Stimulated activated memory B cell treated with anti-CD40 and anti-IgM and Interleukin-4, amounts not matched to agents 10 μg/mL and 1 μg/mL and 100 μg/mL, for 72 hours (primary cell): ENCODE data around the gene ANKRD23.
"Not testable (repeated sequence)": the region's sequence is repeated elsewhere in the genome, so short reads cannot be mapped to it uniquely, and the experiment has no call there.

ENCODE experiments used
- ATAC-seq: fragments of 150-1000 bp; cut with Tn5 transposase; 2 replicates; pipeline ENCODE4 v1.10.0; 2021
- H3K27ac Mint-ChIP-seq: one replicate; pipeline ENCODE4 v1.8.0; 2022; ENCODE audit warnings: mild to moderate bottlenecking, mixed read lengths
- H3K27me3 Mint-ChIP-seq: one replicate; pipeline ENCODE4 v1.8.0; 2022; ENCODE audit warnings: mixed read lengths
- H3K36me3 Mint-ChIP-seq: one replicate; pipeline ENCODE4 v1.8.0; 2022; ENCODE audit warnings: mixed read lengths
- H3K4me1 Mint-ChIP-seq: one replicate; pipeline ENCODE4 v1.8.0; 2022; ENCODE audit warnings: mixed read lengths
- H3K4me3 Mint-ChIP-seq: one replicate; pipeline ENCODE4 v1.8.0; 2022; ENCODE audit warnings: mild to moderate bottlenecking, moderate library complexity, mixed read lengths
- H3K9me3 Mint-ChIP-seq: one replicate; pipeline ENCODE4 v1.8.0; 2022; ENCODE audit warnings: mixed read lengths

The ANKRD23 gene

GRCh38 chr2:96869822-96870625, 26.2 kb upstream of the ANKRD23 start, which contains the start of gene SEMA4C:
SEMA4C (minus strand) TSS chr2:96870080; CDS start chr2:96867886, 2,194 bp downstream.
- Mint-ChIP-seq H3K27me3 (peaks cover 26% of the 10 kb centered on the region), H3K4me3 (peak within 1 kb of the TSS; percentile 80), H3K36me3 (peaks cover 22% of the 10 kb centered on the region), H3K27ac (peak within 1 kb of the TSS; percentile 68), H3K9me3 (no peaks in the 10 kb centered on the region), H3K4me1 (peaks cover 56% of the 10 kb centered on the region)
- ATAC-seq: peak; percentile 25

DNA sequence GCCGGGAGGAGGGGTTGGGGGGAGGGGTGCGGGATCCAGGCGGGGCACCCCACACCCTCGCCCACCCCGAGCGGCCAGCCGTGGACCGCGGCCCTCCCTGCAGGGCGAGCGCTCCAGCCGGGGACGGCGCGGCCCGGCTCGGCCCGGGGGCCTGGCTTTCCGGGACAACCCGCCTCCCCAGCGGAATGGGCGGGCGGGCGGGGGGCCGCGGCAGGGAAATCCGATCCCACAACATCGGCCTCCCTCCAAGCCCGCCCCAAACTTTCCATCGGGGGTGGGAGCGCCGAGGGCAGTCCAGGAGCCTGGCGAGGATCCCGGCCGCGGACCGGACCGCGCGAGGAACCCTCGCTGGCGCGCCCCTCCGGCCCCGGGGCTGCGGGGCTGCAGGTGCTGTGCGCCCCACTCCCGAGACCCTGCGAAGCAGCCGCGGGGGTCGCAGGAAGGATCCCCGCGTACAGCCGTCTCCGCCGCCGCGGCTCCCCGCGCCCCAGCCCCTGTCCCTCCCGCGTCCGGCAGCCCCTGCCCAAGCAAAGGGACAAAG, 25.5 kb upstream of the ANKRD23 start:
- peaks cover 49% of the 10 kb centered on the region for H3K4me1 Mint-ChIP-seq
- H3K36me3 Mint-ChIP-seq: peaks cover 28% of the 10 kb centered on the region
- H3K9me3 Mint-ChIP-seq: no peaks in the 10 kb centered on the region
- H3K27me3 Mint-ChIP-seq: peaks cover 26% of the 10 kb centered on the region
- peak overlapping the region; percentile 80 for H3K4me3 Mint-ChIP-seq
- ATAC-seq: peak; percentile 2
- H3K27ac Mint-ChIP-seq: no peak overlapping the region

DNA sequence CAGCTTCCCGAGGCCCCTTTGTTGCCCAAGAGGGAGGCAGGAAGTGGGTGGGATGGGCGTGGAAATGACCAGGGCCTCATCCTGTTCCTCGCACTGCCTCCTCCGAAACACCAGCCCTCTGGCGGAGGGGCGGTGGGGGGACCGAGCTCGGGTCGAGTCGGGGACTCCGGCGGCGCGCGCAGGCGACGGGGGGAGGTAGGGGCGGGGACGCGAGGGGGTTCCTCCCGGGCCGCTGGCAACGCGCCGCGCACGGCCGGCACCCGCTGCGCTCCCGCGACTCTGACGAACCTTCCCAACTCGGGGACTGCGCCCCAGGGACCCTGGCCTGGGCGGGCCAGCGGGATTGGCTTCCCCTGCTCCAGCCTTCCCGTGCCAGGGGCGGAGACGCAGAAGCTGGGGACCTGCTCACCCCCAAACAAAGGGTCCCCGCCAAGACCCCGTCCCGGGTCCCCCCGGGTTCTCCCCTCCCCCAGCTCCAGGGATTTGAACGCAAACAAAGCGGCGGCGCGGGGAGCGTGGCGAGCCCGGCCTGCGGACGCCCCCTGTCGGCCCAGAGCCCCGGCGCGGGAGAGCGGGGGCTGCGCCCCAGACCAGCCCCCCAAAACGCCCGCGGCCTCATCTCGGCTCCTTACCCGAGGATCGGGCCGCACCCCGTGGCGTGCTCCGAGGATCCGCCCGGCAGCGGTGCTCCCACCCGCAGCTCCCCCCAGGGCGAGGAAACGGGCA, 24.9 kb upstream of the ANKRD23 start:
- ATAC-seq: peak; percentile 52
- peaks cover 30% of the 10 kb centered on the region for H3K36me3 Mint-ChIP-seq
- peaks cover 43% of the 10 kb centered on the region for H3K4me1 Mint-ChIP-seq

GRCh38 chr2:96867756-96868554, 24.1 kb upstream of the ANKRD23 start:
- no peak for ATAC-seq
- peaks cover 37% of the 10 kb centered on the region for H3K36me3 Mint-ChIP-seq
- H3K27me3 Mint-ChIP-seq: peaks cover 26% of the 10 kb centered on the region
- peak overlapping the region; percentile 48 for H3K27ac Mint-ChIP-seq
- H3K4me1 Mint-ChIP-seq: peaks cover 35% of the 10 kb centered on the region
- no peaks in the 10 kb centered on the region for H3K9me3 Mint-ChIP-seq
- H3K4me3 Mint-ChIP-seq: peak overlapping the region; percentile 79

More for the DNA sequence above, 24.9 kb upstream of the ANKRD23 start:
- H3K9me3 Mint-ChIP-seq: no peaks in the 10 kb centered on the region
- H3K27me3 Mint-ChIP-seq: peaks cover 26% of the 10 kb centered on the region
- H3K27ac Mint-ChIP-seq: peak overlapping the region; percentile 48
- peak overlapping the region; percentile 79 for H3K4me3 Mint-ChIP-seq

DNA sequence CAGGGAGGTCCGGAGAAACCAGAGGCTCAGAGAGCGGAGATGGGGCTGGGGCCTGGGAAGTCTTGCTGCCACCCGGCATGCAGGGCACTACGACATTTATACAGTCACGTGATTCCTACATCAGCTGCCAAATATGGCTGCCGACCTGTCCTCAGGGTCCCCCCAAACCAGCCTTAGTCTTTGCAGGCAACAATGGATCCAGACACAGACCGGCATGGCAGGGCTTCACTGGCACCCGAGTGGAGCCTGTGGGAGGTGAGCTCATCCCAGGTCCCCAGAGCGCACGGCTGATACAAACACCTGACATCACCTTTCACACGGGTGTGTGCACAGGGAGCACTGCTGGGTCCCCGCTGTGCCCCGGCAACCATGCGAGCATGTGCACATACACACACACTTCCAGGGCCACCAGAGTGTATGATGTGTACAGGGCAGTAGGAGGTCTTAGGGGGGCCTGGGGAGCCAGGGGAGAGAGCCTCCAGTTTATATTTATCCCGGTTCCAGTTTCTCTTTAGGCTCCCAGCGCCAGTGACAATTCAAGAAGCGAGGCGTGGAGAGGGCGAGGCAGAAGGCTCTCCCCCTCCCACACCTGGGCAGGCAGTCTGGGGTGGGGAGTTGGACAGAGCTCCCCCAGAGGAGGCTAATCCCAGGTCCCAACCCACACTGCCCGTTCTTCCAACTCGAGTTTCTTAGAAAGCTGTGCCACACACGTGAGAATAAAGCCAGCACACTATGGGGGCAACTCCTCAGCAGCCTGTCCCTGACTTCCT, 23.4 kb upstream of the ANKRD23 start:
- Mint-ChIP-seq H3K27ac (peak overlapping the region; percentile 48), H3K36me3 (peaks cover 42% of the 10 kb centered on the region), H3K27me3 (peaks cover 26% of the 10 kb centered on the region), H3K9me3 (no peaks in the 10 kb centered on the region), H3K4me3 (peak overlapping the region; percentile 79), H3K4me1 (peaks cover 32% of the 10 kb centered on the region)
- no peak for ATAC-seq

- H3K27ac Mint-ChIP-seq: no peak overlapping the region
- ATAC-seq: no peak
- no peaks in the 10 kb centered on the region for H3K9me3 Mint-ChIP-seq
- peak overlapping the region; percentile 38 for H3K4me3 Mint-ChIP-seq
- H3K4me1 Mint-ChIP-seq: peaks cover 32% of the 10 kb centered on the region
- H3K27me3 Mint-ChIP-seq: peaks cover 26% of the 10 kb centered on the region
- peaks cover 48% of the 10 kb centered on the region for H3K36me3 Mint-ChIP-seq
Measured at GRCh38 chr2:96866586-96866985, 22.8 kb upstream of the ANKRD23 start.

GRCh38 chr2:96866149-96866548, 22.3 kb upstream of the ANKRD23 start:
- peaks cover 30% of the 10 kb centered on the region for H3K4me1 Mint-ChIP-seq
- no peak overlapping the region for H3K27ac Mint-ChIP-seq
- peaks cover 26% of the 10 kb centered on the region for H3K27me3 Mint-ChIP-seq
- no peaks in the 10 kb centered on the region for H3K9me3 Mint-ChIP-seq
- no peak for ATAC-seq
- H3K4me3 Mint-ChIP-seq: no peak overlapping the region
- H3K36me3 Mint-ChIP-seq: peaks cover 52% of the 10 kb centered on the region

DNA sequence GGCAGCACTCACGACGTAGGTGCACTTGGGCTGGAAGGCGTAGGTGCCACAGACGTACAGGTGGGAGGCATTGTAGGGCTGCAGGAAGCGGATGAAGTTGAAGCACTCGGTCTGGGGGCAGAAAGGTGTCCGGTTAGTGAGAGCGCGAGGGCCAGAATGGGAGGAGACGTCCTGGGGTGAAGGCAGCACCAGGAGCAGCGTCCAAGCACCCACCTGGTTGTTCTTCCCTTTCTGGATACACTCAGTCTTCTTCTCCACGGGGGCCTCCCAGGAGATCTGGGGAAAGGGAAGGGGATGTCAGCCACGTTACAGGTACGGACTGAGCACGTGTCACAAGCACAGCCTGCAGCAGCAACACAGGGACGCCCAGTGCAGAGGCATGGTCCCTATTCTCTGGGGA, 21.8 kb upstream of the ANKRD23 start:
- H3K36me3 Mint-ChIP-seq: peaks cover 55% of the 10 kb centered on the region
- peaks cover 21% of the 10 kb centered on the region for H3K27me3 Mint-ChIP-seq
- H3K9me3 Mint-ChIP-seq: no peaks in the 10 kb centered on the region
- peaks cover 25% of the 10 kb centered on the region for H3K4me1 Mint-ChIP-seq
- no peak overlapping the region for H3K4me3 Mint-ChIP-seq
- ATAC-seq: no peak
- H3K27ac Mint-ChIP-seq: no peak overlapping the region

- Mint-ChIP-seq H3K4me1 (peaks cover 21% of the 10 kb centered on the region), H3K27me3 (peaks cover 17% of the 10 kb centered on the region), H3K27ac (no peak overlapping the region)
Measured at GRCh38 chr2:96864343-96865091, 20.7 kb upstream of the ANKRD23 start.

GRCh38 chr2:96863575-96864342, 19.9 kb upstream of the ANKRD23 start:
- peaks cover 29% of the 10 kb centered on the region for H3K4me1 Mint-ChIP-seq
- peaks cover 17% of the 10 kb centered on the region for H3K27me3 Mint-ChIP-seq
- H3K4me3 Mint-ChIP-seq: no peak overlapping the region

More at GRCh38 chr2:96864343-96865091, 20.7 kb upstream of the ANKRD23 start:
- Mint-ChIP-seq H3K36me3 (peaks cover 62% of the 10 kb centered on the region), H3K4me3 (no peak overlapping the region), H3K9me3 (no peaks in the 10 kb centered on the region)
- no peak for ATAC-seq

DNA sequence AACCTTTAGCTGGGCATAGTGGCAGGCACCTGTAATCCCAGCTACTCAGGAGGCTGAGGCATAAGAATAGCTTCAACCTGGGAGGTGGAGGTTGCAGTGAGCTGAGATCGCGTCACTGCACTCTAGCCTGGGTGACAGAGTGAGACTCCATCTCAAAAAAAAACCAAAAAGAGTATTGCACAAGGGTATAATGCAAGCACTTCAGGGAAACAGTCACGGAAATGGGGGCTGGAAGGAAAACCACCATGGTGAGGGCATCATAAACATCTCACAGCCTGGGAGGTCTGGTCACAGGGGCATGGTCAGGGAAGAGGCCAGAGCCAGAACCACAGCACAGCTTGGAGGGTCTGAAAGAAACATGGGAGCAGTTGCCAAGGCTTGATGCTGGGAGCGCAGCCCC, 19.2 kb upstream of the ANKRD23 start:
- Mint-ChIP-seq H3K4me1 (peaks cover 28% of the 10 kb centered on the region), H3K36me3 (peaks cover 62% of the 10 kb centered on the region), H3K27me3 (peaks cover 17% of the 10 kb centered on the region)
- ATAC-seq, H3K4me3 Mint-ChIP-seq, H3K9me3 Mint-ChIP-seq, H3K27ac Mint-ChIP-seq: not testable (repeated sequence)

More at GRCh38 chr2:96863575-96864342, 19.9 kb upstream of the ANKRD23 start:
- H3K36me3 Mint-ChIP-seq: peaks cover 62% of the 10 kb centered on the region
- no peaks in the 10 kb centered on the region for H3K9me3 Mint-ChIP-seq
- H3K27ac Mint-ChIP-seq: no peak overlapping the region
- ATAC-seq: no peak

- H3K4me3 Mint-ChIP-seq: no peak overlapping the region
- H3K9me3 Mint-ChIP-seq: no peaks in the 10 kb centered on the region
- no peak overlapping the region for H3K27ac Mint-ChIP-seq
- peaks cover 25% of the 10 kb centered on the region for H3K4me1 Mint-ChIP-seq
- no peaks in the 10 kb centered on the region for H3K27me3 Mint-ChIP-seq
- no peak for ATAC-seq
- peaks cover 47% of the 10 kb centered on the region for H3K36me3 Mint-ChIP-seq
Measured at GRCh38 chr2:96861074-96861473, 17.3 kb upstream of the ANKRD23 start.
